Transverse colon (tissue), 4 donors: ENCODE data around the gene CFAP157. TPM values are rescaled to one million over a fixed set of nuclear protein-coding genes. Genes with fewer than 3 reads are reported as not detected.

Source experiments
- DNase-seq: peaks from one replicate; pipeline ENCODE4 v3.0.0-alpha.2; 2019
- H3K27ac ChIP-seq, 4 donors: fragments of 200-600 bp; sonication (generic); 2 replicates each; pipeline ENCODE4 v1.5.1; 2016 to 2018; ENCODE audit warnings: inconsistent platforms in 4 of 4
- H3K27me3 ChIP-seq: fragments of 200-600 bp; sonication (generic); 2 replicates; pipeline ENCODE4 v1.5.1; 2017; ENCODE audit warnings: inconsistent platforms
- H3K36me3 ChIP-seq, 4 donors: fragments of 200-600 bp; sonication (generic); 2 replicates each; pipeline ENCODE4 v1.5.1; 2017 to 2019; ENCODE audit warnings: inconsistent platforms in 4 of 4
- H3K4me1 ChIP-seq, 4 donors: fragments of 200-600 bp; sonication (generic); 2 replicates each; pipeline ENCODE4 v1.5.1; 2017 to 2020; ENCODE audit warnings: inconsistent platforms in 4 of 4
- H3K4me3 ChIP-seq, 4 donors: fragments of 200-600 bp; sonication (generic); 1 replicate in 1 of 4; 2 replicates in 3 of 4; pipeline versions ENCODE4 v1.5.1 to v1.6.1; 2017 to 2019; ENCODE audit warnings: inconsistent platforms in 4 of 4
- H3K9me3 ChIP-seq, 2 donors: fragments of 200-600 bp; sonication (generic); 2 replicates each; pipeline ENCODE4 v1.5.1; 2017 to 2019; ENCODE audit warnings: inconsistent platforms in 2 of 2
- EP300 ChIP-seq: sonication (generic); formaldehyde crosslinking; IDR thresholded peaks from one replicate; pipeline ENCODE4 v1.6.1; 2017; ENCODE audit warnings: antibody characterized with exemption, low read depth
- POLR2A ChIP-seq: fragments of 450-650 bp; IDR thresholded peaks from one replicate; pipeline ENCODE4 v1.6.1; 2016; ENCODE audit warnings: antibody characterized with exemption, mild to moderate bottlenecking, moderate library complexity
- POLR2AphosphoS5 ChIP-seq, 3 donors: sonication (generic); formaldehyde crosslinking; IDR thresholded peaks; one replicate each; pipeline ENCODE4 v1.6.1; 2016; ENCODE audit warnings: antibody characterized with exemption in 3 of 3
- WGBS, 2 donors: methylation state at CpG; one replicate each; pipeline ENCODE4 v1.1.5; 2018; ENCODE audit warnings: low coverage in 1 of 2; 5-methylcytosine and 5-hydroxymethylcytosine counted together
- in situ Hi-C, 4 donors: fragments of 200-750 bp; cut with MboI; loops; one replicate each; pipeline versions ENCODE4 v1.15.0 to v1.15.1; 2017; ENCODE audit warnings: low sequenced_read_pairs in 3 of 4, low pct_ligation_motif_present in 1 of 4, low pct_unique_long_range_greater_than_20kb in 1 of 4
- intact Hi-C: fragments of 100-400 bp; cut with DNase I; formaldehyde crosslinking; loops from one replicate; pipeline ENCODE4 v1.15.1; 2023; ENCODE audit warnings: low total_unique reads
- total RNA-seq, 4 donors: library from RNA; depleted of rRNA; stranded (reverse); fragments of >200 nt; gene quantifications; one replicate each; pipeline ENCODE4 v1.1.0, GENCODE V29; 2016
- TF ChIP-seq, protein P1 (sequence below), 5 experiments: fragments of 200-600 bp in 3 of 5; fragments of 450-650 bp in 2 of 5; sonication (generic) in 3 of 5; IDR thresholded peaks; 1 replicate in 2 of 5; 2 replicates in 3 of 5; pipeline ENCODE4 v1.5.1; 2016 to 2017; ENCODE audit warnings: antibody characterized with exemption in 5 of 5, inconsistent platforms in 3 of 5, mild to moderate bottlenecking in 2 of 5, moderate library complexity in 1 of 5

Gene CFAP157
- total RNA-seq, 4 donors from 2014 or later: not detected

DNA sequence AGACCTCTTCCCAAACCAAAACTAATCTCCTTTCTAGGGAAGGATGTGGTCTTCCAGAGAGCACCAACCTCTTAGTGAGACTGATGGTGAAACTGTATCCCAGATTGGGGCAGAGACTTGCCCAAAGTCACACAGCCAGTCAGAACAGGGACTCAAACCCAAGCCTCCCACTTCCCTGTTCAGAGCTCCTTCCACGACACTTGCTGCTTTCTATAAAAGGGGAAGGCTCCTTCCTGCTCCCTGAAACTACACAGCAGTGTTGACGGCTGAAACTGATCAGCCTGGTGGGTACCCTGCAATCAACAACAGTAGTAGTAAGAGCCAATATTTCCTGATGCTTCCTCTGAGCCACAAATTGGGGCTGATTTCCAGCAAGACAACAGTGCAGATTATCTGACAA is 26.8 kb downstream of the CFAP157 start:
- 69% methylated on average over 2 of the region's 2 CpGs; no CpG with 5 or more reads in 1 of the 2 donors for WGBS, 2 donors
- intact Hi-C loops (loop anchor here (5.0 to 10.0 kb wide), 2 partner anchors 141 to 229 kb away; no protein-coding TSS in a partner anchor), in situ Hi-C loops (loop anchor here (10.0 to 25.0 kb wide), 5 partner anchors 131 to 221 kb away; no protein-coding TSS in a partner anchor)
- peaks cover 0 to 4% (median 0%) of the 10 kb centered on the region in 4 donors for H3K36me3 ChIP-seq
- no peak overlapping the region for H3K27ac ChIP-seq
- peaks cover 6 to 18% (median 11%) of the 10 kb centered on the region in 4 donors for H3K4me1 ChIP-seq
- H3K4me3 ChIP-seq: no peak overlapping the region
- DNase-seq: no peak
- TF ChIP-seq POLR2AphosphoS5 (IDR thresholded peaks at IDR 0.05) (no peak), POLR2A (no peak)
- no peaks in the 10 kb centered on the region for H3K27me3 ChIP-seq
- no peaks in the 10 kb centered on the region for H3K9me3 ChIP-seq

DNA sequence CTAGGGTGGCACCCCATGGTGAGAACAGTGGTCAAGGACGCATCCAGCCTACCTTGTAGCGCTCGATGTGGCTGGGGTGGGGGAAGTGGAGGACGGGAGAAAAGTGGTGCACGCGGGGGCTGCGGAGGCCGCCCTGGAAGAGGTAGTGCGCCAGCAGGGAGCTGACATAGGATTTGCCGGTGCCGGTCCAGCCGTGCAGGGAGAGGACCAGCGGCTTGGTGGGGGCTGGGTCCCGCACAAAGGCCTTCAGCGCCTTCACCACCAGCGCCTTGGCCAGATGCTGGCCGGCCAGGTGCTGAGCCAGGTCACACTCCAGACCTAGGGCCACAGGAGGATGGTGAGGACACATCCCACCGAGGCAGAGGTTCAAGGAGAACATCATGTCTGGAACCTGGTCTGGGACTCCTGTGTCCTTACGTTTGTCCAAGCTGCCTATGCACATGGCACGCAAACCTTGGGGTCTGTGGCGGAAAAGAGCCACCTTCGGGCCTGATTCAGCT is 27.5 kb downstream of the CFAP157 start:
- Histone ChIP-seq H3K4me3 (peak overlapping the region in 3 of 4 donors; percentile 71 to 97 (median 84)), H3K27me3 (no peaks in the 10 kb centered on the region), H3K27ac (peak overlapping the region; percentile 98 to 100 (median 98)), H3K9me3 (no peaks in the 10 kb centered on the region), H3K36me3 (peaks cover 0 to 4% (median 0%) of the 10 kb centered on the region in 4 donors), H3K4me1 (peaks cover 6 to 18% (median 11%) of the 10 kb centered on the region in 4 donors)
- no peak for DNase-seq
- intact Hi-C loops: loop anchor here (5.0 to 10.0 kb wide), 2 partner anchors 142 to 229 kb away; no protein-coding TSS in a partner anchor
- 52 to 87% methylated on average over 3 to 21 of the region's 22 CpGs for WGBS, 2 donors
- in situ Hi-C loops: loop anchor here (10.0 to 25.0 kb wide), 5 partner anchors 131 to 222 kb away; no protein-coding TSS in a partner anchor
- TF ChIP-seq POLR2A (no peak), EP300 (no peak), POLR2AphosphoS5 (IDR thresholded peaks at IDR 0.05) (no peak)
- TF ChIP-seq, protein P1, sequence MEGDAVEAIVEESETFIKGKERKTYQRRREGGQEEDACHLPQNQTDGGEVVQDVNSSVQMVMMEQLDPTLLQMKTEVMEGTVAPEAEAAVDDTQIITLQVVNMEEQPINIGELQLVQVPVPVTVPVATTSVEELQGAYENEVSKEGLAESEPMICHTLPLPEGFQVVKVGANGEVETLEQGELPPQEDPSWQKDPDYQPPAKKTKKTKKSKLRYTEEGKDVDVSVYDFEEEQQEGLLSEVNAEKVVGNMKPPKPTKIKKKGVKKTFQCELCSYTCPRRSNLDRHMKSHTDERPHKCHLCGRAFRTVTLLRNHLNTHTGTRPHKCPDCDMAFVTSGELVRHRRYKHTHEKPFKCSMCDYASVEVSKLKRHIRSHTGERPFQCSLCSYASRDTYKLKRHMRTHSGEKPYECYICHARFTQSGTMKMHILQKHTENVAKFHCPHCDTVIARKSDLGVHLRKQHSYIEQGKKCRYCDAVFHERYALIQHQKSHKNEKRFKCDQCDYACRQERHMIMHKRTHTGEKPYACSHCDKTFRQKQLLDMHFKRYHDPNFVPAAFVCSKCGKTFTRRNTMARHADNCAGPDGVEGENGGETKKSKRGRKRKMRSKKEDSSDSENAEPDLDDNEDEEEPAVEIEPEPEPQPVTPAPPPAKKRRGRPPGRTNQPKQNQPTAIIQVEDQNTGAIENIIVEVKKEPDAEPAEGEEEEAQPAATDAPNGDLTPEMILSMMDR (IDR thresholded peaks at IDR 0.05): no peak

DNA sequence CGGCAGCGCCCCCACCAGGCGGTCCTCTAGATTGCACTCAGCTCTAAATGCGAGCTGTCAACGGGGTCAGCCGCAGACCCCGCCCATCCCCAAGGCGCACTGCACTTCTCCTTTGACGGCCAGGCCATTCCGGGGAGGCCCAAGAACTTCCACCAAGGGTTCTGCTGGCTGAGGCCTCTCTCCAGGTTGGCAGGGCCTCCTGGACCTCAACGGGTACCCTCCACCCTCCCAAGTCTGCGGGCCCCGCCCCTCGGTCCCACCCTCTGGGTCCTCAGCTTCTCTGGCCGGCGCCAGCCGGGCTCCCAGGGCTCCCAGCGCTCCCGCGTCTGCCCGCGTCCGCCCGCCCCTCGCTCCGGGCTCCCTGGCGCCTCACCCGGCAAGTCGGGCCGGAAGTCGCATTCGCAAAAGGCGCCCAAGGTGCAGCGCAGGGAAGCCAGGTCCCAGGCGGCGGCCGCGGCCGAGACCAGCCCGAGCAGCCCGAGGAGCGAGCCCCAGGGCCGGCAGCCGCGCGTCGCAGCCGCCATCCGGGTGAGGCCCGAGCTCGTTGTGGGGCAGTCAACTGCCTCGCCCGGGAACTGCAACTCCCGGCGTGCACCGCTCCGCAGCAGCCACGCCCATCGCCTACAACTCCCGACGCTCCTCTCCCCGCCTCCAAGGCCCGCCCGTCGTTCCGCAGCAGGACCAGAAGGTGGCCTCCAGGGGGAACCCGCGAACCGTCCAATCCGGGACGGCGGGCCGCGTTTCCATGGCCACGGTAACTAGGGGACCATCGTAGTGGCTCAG is 28.1 kb downstream of the CFAP157 start, which contains the start of gene TOR2A:
Gene TOR2A (minus strand): TSS at position 548 of the 783 bp plus-strand sequence. CDS start 24 bp downstream, at position 524.
- H3K4me1 ChIP-seq: peaks cover 6 to 22% (median 12%) of the 10 kb centered on the region in 4 donors
- H3K27me3 ChIP-seq: no peaks in the 10 kb centered on the region
- H3K27ac ChIP-seq: peak within 1 kb of the TSS; percentile 98 to 100 (median 98)
- peaks cover 0 to 4% (median 0%) of the 10 kb centered on the region in 4 donors for H3K36me3 ChIP-seq
- peak; percentile 85 to 95 (median 93) for TF ChIP-seq POLR2AphosphoS5 (IDR thresholded peaks at IDR 0.05)
- TF ChIP-seq POLR2A: peak; percentile 89
- TF ChIP-seq, protein P1 (IDR thresholded peaks at IDR 0.05): peak; percentile 87 to 98 (median 95)
- TF ChIP-seq EP300: no peak
- peak; percentile 99 for DNase-seq
- no peaks in the 10 kb centered on the region for H3K9me3 ChIP-seq
- intact Hi-C loops: loop anchor here (5.0 to 10.0 kb wide), 3 partner anchors 143 to 230 kb away; no protein-coding TSS in a partner anchor
- 0% methylated on average over 9 to 60 of the region's 76 CpGs for WGBS, 2 donors
- in situ Hi-C loops: loop anchor here (5.0 to 25.0 kb wide), 6 partner anchors 47 to 223 kb away; no protein-coding TSS in a partner anchor
- peak within 1 kb of the TSS; percentile 71 to 97 (median 80) for H3K4me3 ChIP-seq

DNA sequence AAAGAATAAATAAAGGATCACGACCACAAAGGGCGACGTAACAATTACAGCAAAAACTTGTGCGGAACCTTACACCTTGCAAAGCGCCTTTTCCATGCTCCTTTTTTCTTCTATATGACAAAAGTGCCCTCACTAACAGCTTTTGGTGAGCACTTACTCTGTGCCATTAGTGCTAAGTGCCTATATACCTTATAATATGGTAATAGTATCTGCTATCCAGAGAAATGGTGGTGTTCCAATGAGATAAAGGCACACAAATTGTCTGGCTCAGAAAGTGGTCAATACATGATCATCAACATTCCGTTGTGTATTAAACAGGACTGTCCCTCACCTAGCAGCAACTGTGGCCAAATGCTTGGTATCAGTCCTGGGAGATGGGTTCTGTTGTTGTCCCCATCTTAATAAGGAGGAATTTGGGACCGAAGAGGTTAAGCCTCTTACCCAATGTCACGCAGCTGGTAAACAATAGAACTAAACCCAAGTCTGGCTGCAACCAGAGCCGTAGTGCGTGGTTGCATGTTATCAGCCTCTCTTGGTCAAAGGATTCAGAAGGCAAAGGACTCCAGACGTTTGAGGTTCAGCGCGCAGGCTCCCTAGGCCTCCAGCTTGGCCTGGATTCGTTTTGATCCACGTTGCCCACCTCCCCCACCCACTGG is 28.9 kb downstream of the CFAP157 start:
- H3K4me3 ChIP-seq: peak overlapping the region in 1 of 4 donors; percentile 71

More for the DNA sequence above, 28.9 kb downstream of the CFAP157 start:
- in situ Hi-C loops: loop anchor here (5.0 to 25.0 kb wide), 6 partner anchors 47 to 223 kb away; no protein-coding TSS in a partner anchor
- Histone ChIP-seq H3K9me3 (no peaks in the 10 kb centered on the region), H3K27me3 (no peaks in the 10 kb centered on the region), H3K4me1 (peaks cover 6 to 29% (median 18%) of the 10 kb centered on the region in 4 donors), H3K27ac (peak overlapping the region in 3 of 4 donors; percentile 98 to 100 (median 99)), H3K36me3 (peaks cover 0 to 4% (median 0%) of the 10 kb centered on the region in 4 donors)
- TF ChIP-seq POLR2AphosphoS5 (IDR thresholded peaks at IDR 0.05) (no peak), POLR2A (no peak), EP300 (no peak)
- TF ChIP-seq, protein P1 (IDR thresholded peaks at IDR 0.05): no peak
- WGBS, 2 donors: 3 to 26% methylated on average over 5 to 15 of the region's 15 CpGs
- DNase-seq: no peak
- intact Hi-C loops: loop anchor here (2.0 to 10.0 kb wide), 3 partner anchors 49 to 231 kb away; no protein-coding TSS in a partner anchor
